ENCODE results near the gene TH.

Gene TH

GRCh38 chr11:2130881-2131352 is 40.7 kb downstream of the TH start:
- H3K4me3 ChIP-seq (ENCODE audit: low read depth, low read length): no peak overlapping the region
- no peaks in the 10 kb centered on the region for H3K9me3 ChIP-seq
- DNase-seq: no peak
- peaks cover 27% of the 10 kb centered on the region for H3K4me1 ChIP-seq
- H3K27me3 ChIP-seq: no peaks in the 10 kb centered on the region
- TF ChIP-seq, protein P1, sequence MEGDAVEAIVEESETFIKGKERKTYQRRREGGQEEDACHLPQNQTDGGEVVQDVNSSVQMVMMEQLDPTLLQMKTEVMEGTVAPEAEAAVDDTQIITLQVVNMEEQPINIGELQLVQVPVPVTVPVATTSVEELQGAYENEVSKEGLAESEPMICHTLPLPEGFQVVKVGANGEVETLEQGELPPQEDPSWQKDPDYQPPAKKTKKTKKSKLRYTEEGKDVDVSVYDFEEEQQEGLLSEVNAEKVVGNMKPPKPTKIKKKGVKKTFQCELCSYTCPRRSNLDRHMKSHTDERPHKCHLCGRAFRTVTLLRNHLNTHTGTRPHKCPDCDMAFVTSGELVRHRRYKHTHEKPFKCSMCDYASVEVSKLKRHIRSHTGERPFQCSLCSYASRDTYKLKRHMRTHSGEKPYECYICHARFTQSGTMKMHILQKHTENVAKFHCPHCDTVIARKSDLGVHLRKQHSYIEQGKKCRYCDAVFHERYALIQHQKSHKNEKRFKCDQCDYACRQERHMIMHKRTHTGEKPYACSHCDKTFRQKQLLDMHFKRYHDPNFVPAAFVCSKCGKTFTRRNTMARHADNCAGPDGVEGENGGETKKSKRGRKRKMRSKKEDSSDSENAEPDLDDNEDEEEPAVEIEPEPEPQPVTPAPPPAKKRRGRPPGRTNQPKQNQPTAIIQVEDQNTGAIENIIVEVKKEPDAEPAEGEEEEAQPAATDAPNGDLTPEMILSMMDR (IDR thresholded peaks at IDR 0.05; ENCODE audit: low read depth, low read length): no peak
- peaks cover 60% of the 10 kb centered on the region for H3K36me3 ChIP-seq

DNA sequence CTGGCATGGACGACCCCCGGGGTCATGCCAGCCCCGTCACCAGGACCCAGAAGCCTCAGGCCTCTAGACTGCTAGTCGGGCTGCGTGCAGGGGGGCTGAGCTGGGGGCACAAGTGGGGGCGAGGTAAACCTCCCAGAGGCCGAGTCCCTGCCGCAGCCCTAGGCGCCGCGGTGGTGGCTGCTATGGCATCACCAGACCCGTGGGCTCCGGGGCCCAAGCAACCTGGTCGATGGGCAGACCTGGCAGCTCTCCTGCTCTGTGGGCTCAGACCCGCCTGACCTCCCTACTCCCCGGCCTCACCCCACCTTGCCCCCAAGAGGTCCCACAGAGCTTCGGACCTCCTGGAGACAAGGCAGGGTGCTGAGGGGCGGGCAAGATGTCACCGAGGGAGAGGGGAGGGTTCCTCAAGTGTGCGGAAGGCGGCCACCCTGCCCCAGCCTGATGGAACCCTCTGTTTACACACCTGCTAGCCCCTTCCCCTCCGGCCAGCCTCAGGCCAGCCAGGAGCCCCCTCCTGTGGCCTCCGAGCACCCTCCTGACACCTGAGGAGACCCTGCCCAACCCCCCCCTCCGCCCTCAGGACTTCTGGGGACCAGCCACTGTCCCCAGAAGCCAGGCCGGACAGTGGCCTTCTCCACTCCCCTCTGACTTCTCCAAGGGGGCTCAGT is 41.8 kb downstream of the TH start:
- no peaks in the 10 kb centered on the region for H3K27me3 ChIP-seq
- DNase-seq: no peak

GRCh38 chr11:2129308-2129698 is 42.3 kb downstream of the TH start:
- DNase-seq: no peak

More for the DNA sequence above, 41.8 kb downstream of the TH start:
- TF ChIP-seq, protein P1 (IDR thresholded peaks at IDR 0.05; ENCODE audit: low read depth, low read length): no peak
- H3K36me3 ChIP-seq: peaks cover 49% of the 10 kb centered on the region
- no peak overlapping the region for H3K4me3 ChIP-seq (ENCODE audit: low read depth, low read length)
- peaks cover 27% of the 10 kb centered on the region for H3K4me1 ChIP-seq
- no peaks in the 10 kb centered on the region for H3K9me3 ChIP-seq

DNA sequence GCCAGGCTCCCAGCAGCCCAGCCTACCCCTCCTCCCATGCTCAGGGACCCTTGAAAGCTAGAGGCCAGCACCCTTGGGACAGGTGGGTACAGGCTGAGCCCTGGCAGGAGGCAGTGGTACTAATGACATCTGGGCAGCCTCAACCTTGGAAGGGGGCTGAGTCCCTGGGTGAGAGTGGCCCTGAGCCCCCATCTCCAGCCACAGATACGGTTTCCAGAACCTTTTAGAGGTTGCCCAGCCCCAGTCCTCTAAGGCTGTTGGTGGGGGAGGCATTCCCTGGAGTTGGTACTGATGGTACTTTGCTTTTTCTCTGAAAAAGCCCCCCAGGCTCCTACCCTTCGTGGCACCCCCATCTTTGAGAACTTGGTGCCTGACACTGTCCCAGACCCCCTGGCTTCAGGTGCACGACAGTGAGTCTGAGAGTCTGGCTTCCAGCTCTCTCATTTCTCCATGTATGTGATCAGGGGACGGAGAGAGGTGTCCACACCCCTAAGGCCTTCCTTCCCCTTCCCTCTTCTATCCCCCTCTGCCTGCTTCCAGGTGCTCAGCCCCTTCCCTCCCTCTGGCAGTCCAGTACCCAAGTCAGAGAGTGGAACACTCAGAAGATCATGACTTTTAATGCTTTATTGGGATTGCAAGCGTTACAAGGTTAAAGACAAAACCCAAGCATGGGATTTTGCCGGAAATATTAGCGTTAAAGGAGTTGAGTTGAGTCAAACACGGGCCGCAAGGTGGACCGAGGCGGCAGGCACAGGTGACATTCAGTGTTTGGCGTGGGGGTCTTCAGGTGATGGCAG is 42.9 kb downstream of the TH start:
- Histone ChIP-seq H3K4me3 (ENCODE audit: low read depth, low read length) (no peak overlapping the region), H3K9me3 (no peaks in the 10 kb centered on the region), H3K27me3 (no peaks in the 10 kb centered on the region), H3K36me3 (peaks cover 38% of the 10 kb centered on the region), H3K4me1 (peaks cover 27% of the 10 kb centered on the region)
- TF ChIP-seq, protein P1 (IDR thresholded peaks at IDR 0.05; ENCODE audit: low read depth, low read length): no peak
- no peak for DNase-seq

More at GRCh38 chr11:2129308-2129698, 42.3 kb downstream of the TH start:
- TF ChIP-seq, protein P1 (IDR thresholded peaks at IDR 0.05; ENCODE audit: low read depth, low read length): no peak
- H3K4me3 ChIP-seq (ENCODE audit: low read depth, low read length): no peak overlapping the region
- H3K9me3 ChIP-seq: no peaks in the 10 kb centered on the region
- H3K36me3 ChIP-seq: peaks cover 44% of the 10 kb centered on the region
- no peaks in the 10 kb centered on the region for H3K27me3 ChIP-seq
- peaks cover 27% of the 10 kb centered on the region for H3K4me1 ChIP-seq

DNA sequence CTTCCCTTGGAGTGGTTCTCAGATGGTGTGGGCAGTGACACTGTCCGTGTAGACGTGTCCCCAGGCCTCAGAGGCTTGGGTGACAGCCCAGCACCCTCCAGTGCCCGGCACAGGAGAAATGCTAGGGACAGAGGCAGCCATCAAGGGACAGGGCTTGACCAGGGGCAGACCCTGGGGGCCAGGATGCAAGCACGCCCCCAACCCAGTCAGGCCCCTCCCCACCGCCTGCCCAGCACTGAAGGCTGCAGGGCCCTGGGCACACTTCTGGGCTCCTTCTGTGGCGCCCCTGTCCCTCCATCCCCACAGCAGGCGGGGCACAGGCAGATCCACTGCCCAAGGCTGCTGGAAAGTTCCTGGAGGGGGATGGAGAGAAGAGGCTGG is 43.5 kb downstream of the TH start:
- TF ChIP-seq, protein P1 (IDR thresholded peaks at IDR 0.05; ENCODE audit: low read depth, low read length): no peak
- H3K27me3 ChIP-seq: no peaks in the 10 kb centered on the region

More for the DNA sequence above, 43.5 kb downstream of the TH start:
- H3K4me3 ChIP-seq (ENCODE audit: low read depth, low read length): no peak overlapping the region
- peaks cover 22% of the 10 kb centered on the region for H3K4me1 ChIP-seq
- no peaks in the 10 kb centered on the region for H3K9me3 ChIP-seq
- peak; percentile 76 for DNase-seq
- peaks cover 32% of the 10 kb centered on the region for H3K36me3 ChIP-seq
